Fibroblast of skin of right biceps (primary cell): ENCODE results near the gene GAS7.
"Not testable (repeated sequence)": the region's sequence is repeated elsewhere in the genome, so short reads cannot be mapped to it uniquely, and the experiment has no call there.

Experiments used
- DNase-seq: peaks from one replicate; pipeline ENCODE4 v3.0.0-alpha.2; 2013

The GAS7 gene

DNA sequence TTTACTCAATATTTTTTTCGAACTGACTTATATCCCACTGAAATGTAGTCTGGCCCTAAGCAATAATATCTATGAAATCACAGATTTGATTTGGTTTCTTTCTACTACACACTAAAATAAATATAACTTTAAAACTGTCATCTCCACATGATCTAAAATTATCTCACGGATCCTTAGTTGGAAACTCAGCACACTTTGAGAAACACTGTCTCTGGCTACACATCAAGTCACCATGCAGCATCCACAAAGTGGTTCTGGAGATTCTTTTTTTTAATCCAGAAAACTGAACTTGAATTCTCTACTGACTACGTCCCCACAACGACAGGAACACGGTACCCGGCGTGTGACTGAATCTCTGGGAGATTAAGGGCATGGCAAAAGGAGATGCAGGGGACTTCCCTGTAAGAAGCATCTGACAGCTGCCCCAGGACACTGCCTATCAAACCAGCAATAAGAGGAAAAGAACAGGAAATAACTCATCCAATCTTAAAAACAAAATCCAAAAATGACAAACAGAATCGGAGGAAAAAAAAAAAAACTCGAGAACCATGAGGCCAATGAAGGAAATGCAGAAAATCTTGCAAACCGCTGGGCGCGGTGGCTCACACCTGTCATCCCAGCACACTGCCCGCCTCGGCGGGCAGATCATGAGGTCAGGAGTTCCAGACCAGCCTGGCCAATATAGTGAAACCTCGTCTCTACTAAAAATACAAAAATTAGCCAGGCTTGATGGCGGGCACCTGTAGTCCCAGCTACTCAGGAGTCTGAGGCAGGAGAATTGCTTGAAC lies 152.3 kb downstream of the GAS7 start:
- no peak for DNase-seq

DNA sequence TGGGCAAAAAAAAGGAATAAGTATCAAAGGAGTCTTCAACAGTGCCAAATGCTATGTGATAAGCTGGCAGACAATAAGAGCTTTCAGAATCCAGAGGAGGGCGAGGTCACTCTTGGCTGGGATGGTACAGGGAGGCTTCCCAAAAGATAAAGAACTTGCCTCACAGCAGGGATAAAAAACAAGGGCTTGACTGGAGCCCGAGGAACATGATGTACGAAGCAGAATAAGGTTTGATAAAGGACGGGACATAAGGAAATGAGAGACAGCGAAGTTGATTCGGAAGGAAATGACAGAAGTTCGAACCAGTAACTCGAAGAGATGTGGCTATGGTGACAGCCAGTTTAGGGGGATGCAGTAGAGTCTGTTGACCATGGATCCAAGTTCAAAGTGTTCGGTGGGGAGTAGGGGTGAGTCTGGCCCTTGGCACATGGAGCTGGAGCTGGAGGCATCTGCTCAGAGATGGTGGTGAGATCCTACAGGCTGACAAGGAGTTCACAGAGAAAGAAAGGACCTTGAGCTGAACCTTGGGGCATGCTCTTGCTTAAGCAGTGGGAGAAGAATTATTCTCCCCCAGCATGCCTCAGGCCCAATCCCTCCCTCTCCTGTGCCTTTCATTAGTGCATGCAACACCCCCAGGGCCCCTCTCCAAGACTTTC lies 155.7 kb downstream of the GAS7 start:
- DNase-seq = no peak

- peak; percentile 50 for DNase-seq
Observed at GRCh38 chr17:10041916-10042588, 156.4 kb downstream of the GAS7 start.

DNA sequence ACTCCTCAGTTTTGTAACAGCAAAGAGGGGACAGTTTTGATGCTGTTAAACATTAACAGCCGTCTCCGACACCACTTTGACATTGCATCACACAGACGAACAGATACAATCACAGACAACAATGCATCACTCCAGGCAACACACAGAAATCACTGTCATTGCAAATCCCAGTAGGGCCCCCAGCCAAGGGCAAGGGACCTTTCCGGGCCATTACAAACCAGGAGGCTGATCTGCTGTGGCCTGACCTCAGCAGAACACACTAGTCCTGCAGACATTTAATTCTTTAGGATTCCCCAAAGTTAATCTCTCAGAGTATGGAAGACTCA lies 157.2 kb downstream of the GAS7 start:
- DNase-seq = no peak

- DNase-seq = no peak
Observed at GRCh38 chr17:10036511-10037061, 161.8 kb downstream of the GAS7 start.

- no peak for DNase-seq
Observed at GRCh38 chr17:10035885-10036284, 162.5 kb downstream of the GAS7 start.

DNA sequence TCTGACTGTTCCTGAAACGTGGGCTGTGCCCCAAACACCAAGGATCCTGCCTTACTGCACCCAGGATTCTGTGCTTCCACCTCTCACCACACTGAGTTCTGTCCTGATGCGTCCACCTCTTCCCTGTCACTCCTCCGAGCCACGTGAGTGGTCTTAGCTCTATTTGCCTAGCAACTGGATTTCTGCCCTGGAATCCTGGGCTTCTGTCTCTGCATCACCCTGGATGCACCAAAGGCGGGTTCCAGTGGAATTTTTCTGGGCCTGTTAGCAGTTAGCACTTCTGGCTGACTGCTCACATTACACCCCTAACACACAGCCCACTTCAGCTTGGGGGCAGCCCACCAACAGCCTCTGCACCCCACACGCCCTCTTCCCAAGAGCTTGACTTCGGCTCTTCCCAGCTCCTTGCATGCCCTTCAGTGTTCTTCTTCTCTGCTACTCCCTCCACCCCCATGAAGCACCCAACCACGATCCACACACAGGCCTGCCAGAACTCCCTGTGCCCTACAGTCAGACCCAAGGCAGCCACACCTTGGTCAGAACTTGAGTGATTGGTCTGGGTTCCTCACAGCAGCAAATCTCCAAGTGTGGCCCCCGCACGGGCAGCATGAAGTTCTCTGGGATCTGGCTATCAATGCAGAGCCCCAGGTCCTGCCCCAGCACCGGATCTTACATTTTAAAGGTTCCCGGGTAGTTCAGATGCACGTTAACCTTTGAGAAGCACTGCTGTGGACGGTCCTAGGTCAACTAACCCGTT lies 163.5 kb downstream of the GAS7 start:
- peak; percentile 55 for DNase-seq

GRCh38 chr17:10033959-10034358 lies 164.4 kb downstream of the GAS7 start:
- peak; percentile 56 for DNase-seq

DNA sequence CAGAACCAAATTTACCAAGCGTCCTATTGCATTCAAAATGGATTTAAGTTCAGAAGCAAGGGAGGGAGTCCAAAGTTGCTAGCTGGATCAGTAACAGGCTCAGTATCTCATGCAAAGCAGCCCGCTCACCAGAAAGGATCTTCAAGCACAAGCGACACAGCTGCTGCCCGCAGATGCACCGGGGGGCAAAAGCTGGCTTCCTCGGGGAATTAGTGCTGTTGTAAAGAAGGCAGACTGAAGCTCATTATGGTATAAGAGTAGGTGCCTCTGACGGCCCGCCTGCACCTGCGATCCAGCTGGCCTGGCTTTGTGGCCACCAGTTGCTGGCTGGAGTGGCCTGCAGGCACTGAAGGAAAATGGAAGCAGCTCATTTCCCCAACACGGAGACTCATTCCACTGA lies 165.0 kb downstream of the GAS7 start:
- DNase-seq = no peak

- peak; percentile 72 for DNase-seq
Observed at GRCh38 chr17:10032118-10032852, 166.1 kb downstream of the GAS7 start.

- no peak for DNase-seq
Observed at GRCh38 chr17:10031606-10032005, 166.8 kb downstream of the GAS7 start.

DNA sequence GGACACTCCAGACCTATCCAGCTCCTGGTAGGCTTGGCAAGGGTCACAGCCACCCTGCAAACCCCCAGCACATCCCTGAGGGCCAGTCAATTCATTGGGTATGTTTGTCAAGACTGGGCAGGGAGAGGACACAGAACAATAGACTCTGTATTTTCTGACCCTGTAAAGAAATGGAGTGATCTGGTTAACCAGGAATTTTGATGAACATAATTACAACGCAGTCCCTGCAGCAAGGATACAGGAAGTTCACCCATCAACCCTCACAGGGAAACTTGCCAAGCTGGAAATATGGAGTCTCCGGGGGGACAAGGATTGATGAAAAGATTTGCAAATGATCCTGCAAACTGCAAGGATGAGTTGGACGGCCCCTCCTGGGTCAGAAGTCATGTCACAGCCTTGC lies 167.3 kb downstream of the GAS7 start:
- DNase-seq = peak; percentile 72

- DNase-seq = no peak
Observed at GRCh38 chr17:10029129-10029528, 169.3 kb downstream of the GAS7 start.

- DNase-seq = no peak
Observed at GRCh38 chr17:10025976-10026901, 172.2 kb downstream of the GAS7 start.

- no peak for DNase-seq
Observed at GRCh38 chr17:10025224-10025623, 173.2 kb downstream of the GAS7 start.

DNA sequence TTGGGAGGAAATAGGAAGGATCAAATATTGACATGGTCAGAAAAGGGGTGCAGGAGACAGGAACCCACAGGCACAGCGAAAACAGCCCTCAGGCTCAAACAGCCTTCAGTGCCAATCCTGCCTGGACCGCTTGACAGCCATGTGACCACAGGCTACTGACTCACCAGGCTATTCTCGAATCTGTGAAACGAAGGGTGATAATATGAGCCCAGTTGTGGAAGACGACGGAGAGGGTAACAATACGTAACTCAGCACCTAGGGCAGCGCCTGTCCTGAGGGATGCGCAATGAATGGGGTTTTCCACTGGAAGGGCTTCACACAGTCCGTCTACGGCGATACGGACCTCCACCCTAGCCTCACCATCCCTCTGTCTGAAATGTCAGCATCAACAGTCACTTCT lies 176.0 kb downstream of the GAS7 start:
- DNase-seq = no peak

DNA sequence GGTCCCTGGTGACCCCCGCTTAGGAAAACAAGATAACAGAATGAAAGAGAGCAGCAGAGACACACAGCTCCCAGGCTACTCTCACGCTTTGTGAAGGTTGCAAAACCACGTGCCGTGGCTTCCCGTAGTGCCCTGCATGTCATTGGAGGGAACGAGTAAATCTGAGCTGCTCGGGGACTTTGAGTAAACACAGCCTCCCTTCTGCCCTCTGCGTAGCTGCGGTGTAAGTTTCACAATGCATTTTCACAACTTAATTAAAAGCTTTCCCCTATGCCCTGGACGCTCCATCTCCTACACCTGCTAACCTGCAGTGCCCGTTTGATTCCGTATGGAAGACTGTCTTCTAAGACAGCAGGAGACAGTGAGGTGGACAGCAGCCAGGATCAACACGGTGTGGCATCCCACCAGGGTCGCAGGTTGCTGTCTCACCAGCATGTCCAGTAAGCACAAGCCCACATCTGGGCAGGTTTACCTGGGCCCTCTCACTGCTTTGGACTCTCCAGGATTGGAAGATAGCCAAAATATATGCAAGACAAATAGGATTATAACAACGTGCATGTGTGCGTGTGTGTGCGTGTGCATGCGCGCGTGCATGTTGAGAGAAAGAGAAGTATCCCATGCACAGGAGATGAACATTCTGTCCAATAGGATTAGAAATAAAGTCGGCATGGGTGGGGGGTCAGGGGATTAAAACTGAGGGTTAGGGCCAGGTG lies 177.0 kb downstream of the GAS7 start:
- DNase-seq = no peak

GRCh38 chr17:10019941-10020451 lies 178.4 kb downstream of the GAS7 start:
- peak; percentile 38 for DNase-seq

DNA sequence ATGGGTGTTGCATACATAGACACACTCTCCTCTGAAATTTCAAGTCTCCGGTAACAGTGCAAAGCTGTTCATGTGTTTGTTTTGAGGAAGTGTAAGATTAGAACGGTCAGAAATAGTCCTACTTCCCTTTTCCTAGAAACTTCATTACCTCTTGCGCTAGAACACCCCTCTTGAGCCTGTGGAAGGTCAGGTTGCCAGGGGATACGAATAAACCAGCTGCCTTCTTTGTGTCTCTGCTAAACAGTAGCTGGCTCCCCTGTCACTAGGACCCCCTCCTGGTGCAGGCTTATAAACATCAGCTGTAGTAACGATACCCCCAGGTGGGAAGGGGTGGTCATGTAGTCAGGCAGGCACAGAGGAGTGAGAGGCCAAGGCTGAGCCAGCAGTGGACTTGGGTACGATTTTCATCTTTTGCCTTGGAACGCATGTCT lies 179.9 kb downstream of the GAS7 start:
- DNase-seq = no peak

GRCh38 chr17:10016958-10017570 lies 181.3 kb downstream of the GAS7 start:
- DNase-seq = not testable (repeated sequence)
